Endodermal cell (in vitro differentiated cells): Measurements from ENCODE around the gene KRTAP10-5. TPM values are rescaled to one million over a fixed set of nuclear protein-coding genes. Genes with fewer than 3 reads are reported as not detected.

Experiments
- DNase-seq: peaks from one replicate; pipeline ENCODE4 v3.0.0-alpha.2; 2017
- H3K27ac ChIP-seq: 2 replicates; pipeline ENCODE4 v1.5.1; 2013; ENCODE audit warnings: mild to moderate bottlenecking, low read depth, low read length, moderate library complexity
- H3K27me3 ChIP-seq: 2 replicates; pipeline ENCODE4 v1.6.1; 2013; ENCODE audit warnings: mild to moderate bottlenecking, low read length, moderate library complexity; ENCODE audit not compliant: insufficient read depth, control insufficient read depth, poor library complexity, severe bottlenecking
- H3K36me3 ChIP-seq: 2 replicates; pipeline ENCODE4 v1.7.0; 2013; ENCODE audit warnings: mild to moderate bottlenecking, low read length, moderate library complexity; ENCODE audit not compliant: control insufficient read depth, insufficient read depth
- H3K4me1 ChIP-seq: one replicate; pipeline ENCODE4 v1.7.0; 2013; ENCODE audit warnings: low read length; ENCODE audit not compliant: control insufficient read depth, insufficient read depth
- H3K4me3 ChIP-seq: 2 replicates; pipeline ENCODE4 v1.5.1; 2013; ENCODE audit warnings: mild to moderate bottlenecking, low read length, moderate library complexity
- H3K9ac ChIP-seq: 2 replicates; pipeline ENCODE4 v1.6.1; 2013; ENCODE audit warnings: mild to moderate bottlenecking, low read length, moderate library complexity; ENCODE audit not compliant: poor library complexity, severe bottlenecking; ENCODE audit errors: extremely low read depth
- H3K9me3 ChIP-seq: 2 replicates; pipeline ENCODE4 v1.6.1; 2013; ENCODE audit warnings: mild to moderate bottlenecking, low read length, moderate library complexity; ENCODE audit not compliant: control insufficient read depth
- H3K27ac Mint-ChIP-seq: 2 replicates; pipeline ENCODE4 v1.8.0; 2020; ENCODE audit warnings: mixed read lengths
- H3K27me3 Mint-ChIP-seq: 2 replicates; pipeline ENCODE4 v1.8.0; 2021; ENCODE audit warnings: mild to moderate bottlenecking, mixed read lengths; ENCODE audit not compliant: insufficient read depth
- H3K36me3 Mint-ChIP-seq: 2 replicates; pipeline ENCODE4 v1.8.0; 2020; ENCODE audit warnings: low read depth, mixed read lengths
- H3K4me1 Mint-ChIP-seq: 2 replicates; pipeline ENCODE4 v1.8.0; 2020; ENCODE audit warnings: mixed read lengths
- H3K4me3 Mint-ChIP-seq: 2 replicates; pipeline ENCODE4 v1.8.0; 2020; ENCODE audit warnings: mild to moderate bottlenecking, moderate library complexity, mixed read lengths
- H3K9me3 Mint-ChIP-seq: 2 replicates; pipeline ENCODE4 v1.8.0; 2020; ENCODE audit warnings: mild to moderate bottlenecking, mixed read lengths
- CTCF ChIP-seq: fragments of 200-600 bp; sonication (generic); conservative IDR thresholded peaks from 2 replicates; pipeline ENCODE4 v1.5.0; 2021; ENCODE audit warnings: antibody characterized with exemption, mild to moderate bottlenecking
- WGBS, 2 experiments: methylation state at CpG; one replicate each; pipeline versions ENCODE4 v1.1.5 to v1.1.7; 2013; ENCODE audit warnings: missing lambda C conversion rate in 2 of 2, mixed read lengths in 1 of 2; ENCODE audit not compliant: insufficient coverage in 1 of 2, insufficient read length in 1 of 2; 5-methylcytosine and 5-hydroxymethylcytosine counted together
- total RNA-seq, 2 donors: library from RNA; stranded (reverse); fragmentation: NEBNext Ultra II Directional in 1 of 2; extraction: Animal tissue kit (Norgen Biotek cat#: 25700) in 1 of 2; gene quantifications; 2 replicates in 1 of 2; 3 replicates in 1 of 2; pipeline ENCODE4 v1.2.1, GENCODE V29; 2021

KRTAP10-5 gene
- total RNA-seq, 2 donors from 2014 or later = not detected

GRCh38 chr21:44557491-44558328 lies 22.7 kb downstream of the KRTAP10-5 start:
- H3K27ac Mint-ChIP-seq = no peak overlapping the region
- peak; percentile 52 for DNase-seq
- 73 to 81% methylated on average over 15 to 30 of the region's 30 CpGs for WGBS, 2 experiments

DNA sequence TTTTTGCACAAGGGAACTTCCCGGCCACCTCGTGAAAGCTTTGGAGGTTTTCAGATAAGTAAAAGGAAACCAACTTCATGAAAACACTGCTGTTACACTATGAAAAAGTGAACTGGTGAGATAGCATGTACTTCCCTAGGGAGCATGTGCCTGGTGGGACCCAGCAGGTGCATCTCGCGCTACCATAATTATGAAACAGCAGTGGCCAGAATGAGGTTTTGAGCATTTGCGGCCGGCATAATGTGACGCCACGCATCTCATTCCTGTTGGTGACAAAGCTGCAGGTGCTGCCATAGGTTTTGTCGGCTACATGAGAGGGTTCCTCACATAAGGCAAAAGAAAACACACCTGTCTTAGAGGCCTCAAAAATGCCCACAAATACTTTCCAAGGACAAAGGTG lies 23.5 kb downstream of the KRTAP10-5 start:
- WGBS, 2 experiments = 94 to 96% methylated on average over 9 of the region's 9 CpGs

More at GRCh38 chr21:44557491-44558328, 22.7 kb downstream of the KRTAP10-5 start:
- Mint-ChIP-seq H3K9me3 (no peaks in the 10 kb centered on the region), H3K36me3 (no peaks in the 10 kb centered on the region), H3K27me3 (no peaks in the 10 kb centered on the region), H3K4me1 (no peaks in the 10 kb centered on the region), H3K4me3 (no peak overlapping the region)
- no peak for TF ChIP-seq CTCF
- H3K9me3 ChIP-seq = no peaks in the 10 kb centered on the region
- H3K4me1 ChIP-seq = no peaks in the 10 kb centered on the region
- H3K9ac ChIP-seq = no peak overlapping the region
- no peak overlapping the region for H3K27ac ChIP-seq
- no peaks in the 10 kb centered on the region for H3K36me3 ChIP-seq
- no peak overlapping the region for H3K4me3 ChIP-seq
- no peaks in the 10 kb centered on the region for H3K27me3 ChIP-seq

DNA sequence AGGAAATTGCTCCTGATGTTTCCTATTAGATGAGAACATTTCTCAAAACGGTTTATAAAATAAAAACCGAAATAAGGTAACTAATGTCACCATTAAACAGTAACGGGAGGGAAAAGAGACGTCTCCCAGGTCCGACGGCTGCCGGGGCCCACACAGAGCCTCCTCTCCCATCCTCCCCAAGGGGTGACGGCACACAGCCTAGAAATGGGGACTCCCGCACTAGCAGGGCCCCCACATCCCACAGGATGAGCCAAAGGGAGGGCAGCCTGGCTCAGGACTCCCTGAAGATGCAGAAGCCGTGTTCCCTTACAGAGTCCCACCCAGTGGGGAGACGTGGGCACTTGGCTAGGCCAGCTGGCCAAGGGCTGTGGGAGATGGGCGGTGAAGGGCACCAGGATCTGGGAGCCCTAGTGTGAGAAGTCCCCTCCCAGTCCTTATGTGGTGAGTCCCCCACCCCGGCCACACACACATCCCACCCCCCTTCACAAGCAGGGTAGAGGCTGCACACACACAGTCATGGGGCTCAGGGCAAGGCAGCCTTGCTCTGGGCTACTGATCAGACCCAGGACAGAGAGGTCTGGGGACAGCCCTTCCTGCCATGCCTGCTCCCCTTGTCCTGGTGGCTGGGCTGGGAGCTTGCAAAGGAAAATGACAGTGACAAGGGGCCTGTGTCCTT lies 25.1 kb downstream of the KRTAP10-5 start:
- H3K36me3 ChIP-seq = no peaks in the 10 kb centered on the region
- Mint-ChIP-seq H3K4me1 (no peaks in the 10 kb centered on the region), H3K4me3 (no peak overlapping the region), H3K9me3 (no peaks in the 10 kb centered on the region), H3K36me3 (no peaks in the 10 kb centered on the region), H3K27me3 (no peaks in the 10 kb centered on the region), H3K27ac (no peak overlapping the region)
- peak; percentile 44 for DNase-seq
- H3K9ac ChIP-seq = no peak overlapping the region
- H3K9me3 ChIP-seq = no peaks in the 10 kb centered on the region
- no peak overlapping the region for H3K4me3 ChIP-seq
- WGBS, 2 experiments = 92 to 95% methylated on average over 6 to 13 of the region's 13 CpGs
- TF ChIP-seq CTCF = no peak
- H3K27ac ChIP-seq = no peak overlapping the region
- no peaks in the 10 kb centered on the region for H3K27me3 ChIP-seq
- no peaks in the 10 kb centered on the region for H3K4me1 ChIP-seq

More for the DNA sequence above, 23.5 kb downstream of the KRTAP10-5 start:
- no peak overlapping the region for H3K4me3 ChIP-seq
- no peaks in the 10 kb centered on the region for H3K27me3 ChIP-seq
- H3K4me1 Mint-ChIP-seq = no peaks in the 10 kb centered on the region
- no peaks in the 10 kb centered on the region for H3K36me3 ChIP-seq
- no peaks in the 10 kb centered on the region for H3K9me3 Mint-ChIP-seq
- no peak overlapping the region for H3K4me3 Mint-ChIP-seq
- no peaks in the 10 kb centered on the region for H3K9me3 ChIP-seq
- no peak for TF ChIP-seq CTCF
- no peak overlapping the region for H3K27ac ChIP-seq
- H3K4me1 ChIP-seq = no peaks in the 10 kb centered on the region
- no peaks in the 10 kb centered on the region for H3K27me3 Mint-ChIP-seq
- H3K9ac ChIP-seq = no peak overlapping the region
- peak; percentile 30 for DNase-seq
- no peaks in the 10 kb centered on the region for H3K36me3 Mint-ChIP-seq
- no peak overlapping the region for H3K27ac Mint-ChIP-seq
